ENCODE data around the gene SLC6A5.

DNA sequence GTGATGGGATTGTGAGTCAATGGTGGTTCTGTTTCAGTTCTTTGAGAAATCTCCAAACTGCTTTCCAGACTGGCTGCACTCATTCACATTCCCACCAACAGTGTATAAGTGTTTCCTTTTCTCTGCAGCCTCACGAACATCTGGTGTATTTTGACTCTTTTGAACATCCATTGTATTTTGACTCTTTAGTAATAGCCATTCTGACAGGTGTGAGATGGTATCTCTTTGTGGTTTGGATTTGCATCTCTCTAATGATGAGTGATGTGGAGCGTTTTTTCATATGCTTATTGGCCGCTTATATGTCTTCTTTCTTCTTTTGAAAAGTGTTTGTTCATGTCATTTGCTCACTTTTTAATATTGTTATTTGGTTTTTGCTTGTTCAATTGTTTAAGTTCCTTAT, 89.4 kb downstream of the SLC6A5 start:
- TF ChIP-seq, protein P1, sequence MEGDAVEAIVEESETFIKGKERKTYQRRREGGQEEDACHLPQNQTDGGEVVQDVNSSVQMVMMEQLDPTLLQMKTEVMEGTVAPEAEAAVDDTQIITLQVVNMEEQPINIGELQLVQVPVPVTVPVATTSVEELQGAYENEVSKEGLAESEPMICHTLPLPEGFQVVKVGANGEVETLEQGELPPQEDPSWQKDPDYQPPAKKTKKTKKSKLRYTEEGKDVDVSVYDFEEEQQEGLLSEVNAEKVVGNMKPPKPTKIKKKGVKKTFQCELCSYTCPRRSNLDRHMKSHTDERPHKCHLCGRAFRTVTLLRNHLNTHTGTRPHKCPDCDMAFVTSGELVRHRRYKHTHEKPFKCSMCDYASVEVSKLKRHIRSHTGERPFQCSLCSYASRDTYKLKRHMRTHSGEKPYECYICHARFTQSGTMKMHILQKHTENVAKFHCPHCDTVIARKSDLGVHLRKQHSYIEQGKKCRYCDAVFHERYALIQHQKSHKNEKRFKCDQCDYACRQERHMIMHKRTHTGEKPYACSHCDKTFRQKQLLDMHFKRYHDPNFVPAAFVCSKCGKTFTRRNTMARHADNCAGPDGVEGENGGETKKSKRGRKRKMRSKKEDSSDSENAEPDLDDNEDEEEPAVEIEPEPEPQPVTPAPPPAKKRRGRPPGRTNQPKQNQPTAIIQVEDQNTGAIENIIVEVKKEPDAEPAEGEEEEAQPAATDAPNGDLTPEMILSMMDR (IDR thresholded peaks at IDR 0.05; ENCODE audit: low read depth, low read length, poor library complexity, severe bottlenecking) = no peak
- no peak for TF ChIP-seq EZH2phosphoT487 (IDR thresholded peaks at IDR 0.05; ENCODE audit: borderline replicate concordance, low read length)
